Fibroblast of skin of back (primary cell): ENCODE measurements around the gene VAPB.
A peak's percentile ranks its signal among the peaks of the same experiment; 100 is the strongest.

ENCODE experiments used
- DNase-seq: peaks from one replicate; pipeline ENCODE4 v3.0.0-alpha.2; 2013

The VAPB gene

GRCh38 chr20:58436868-58437645, 48.0 kb downstream of the VAPB start:
- no peak for DNase-seq

GRCh38 chr20:58438970-58439808, 50.2 kb downstream of the VAPB start:
- DNase-seq: no peak

GRCh38 chr20:58440021-58440767, 51.2 kb downstream of the VAPB start:
- DNase-seq: no peak

- no peak for DNase-seq
These were observed 52.7 kb downstream of the VAPB start for GRCh38 chr20:58441723-58442122.

GRCh38 chr20:58444746-58445255, 55.8 kb downstream of the VAPB start:
- no peak for DNase-seq

GRCh38 chr20:58446264-58446959, 57.4 kb downstream of the VAPB start:
- DNase-seq: no peak

GRCh38 chr20:58446960-58447265, 57.9 kb downstream of the VAPB start:
- DNase-seq: no peak

- DNase-seq: peak; percentile 52
These were observed 58.7 kb downstream of the VAPB start for GRCh38 chr20:58447511-58448391.

GRCh38 chr20:58448958-58449357, 59.9 kb downstream of the VAPB start:
- no peak for DNase-seq

- no peak for DNase-seq
These were observed 60.7 kb downstream of the VAPB start for GRCh38 chr20:58449681-58450221.

- no peak for DNase-seq
These were observed 61.2 kb downstream of the VAPB start for GRCh38 chr20:58450254-58450653.

GRCh38 chr20:58452667-58453255, 63.7 kb downstream of the VAPB start:
- no peak for DNase-seq

- DNase-seq: no peak
These were observed 64.4 kb downstream of the VAPB start for GRCh38 chr20:58453391-58453790.

GRCh38 chr20:58454460-58454859, 65.4 kb downstream of the VAPB start:
- DNase-seq: no peak

- DNase-seq: peak; percentile 76
These were observed 68.2 kb downstream of the VAPB start for GRCh38 chr20:58457083-58457695.

GRCh38 chr20:58458342-58459057, 69.5 kb downstream of the VAPB start:
- DNase-seq: peak; percentile 72

- DNase-seq: no peak
These were observed 70.2 kb downstream of the VAPB start for GRCh38 chr20:58459058-58459750.

GRCh38 chr20:58461104-58461503, 72.1 kb downstream of the VAPB start:
- DNase-seq: no peak

GRCh38 chr20:58461899-58462298, 72.9 kb downstream of the VAPB start:
- peak; percentile 34 for DNase-seq
